Naive thymus-derived CD4-positive, alpha-beta T cell (primary cell): Measurements from ENCODE around the gene SF3B5. TPM values are rescaled to one million over a fixed set of nuclear protein-coding genes. Genes with fewer than 3 reads are reported as not detected.
A peak's percentile ranks its signal among the peaks of the same experiment; 100 is the strongest.

Experiments
- ATAC-seq: fragments of 150-1000 bp; cut with Tn5 transposase; 2 replicates; pipeline ENCODE4 v1.10.0; 2021; ENCODE audit warnings: mild to moderate bottlenecking, moderate library complexity
- CTCF ChIA-PET: fragments of 350-600 bp; sonication (Branson Sonifier 250); formaldehyde crosslinking; loops from one replicate; lab custom pipeline; 2021; ENCODE audit warnings: antibody characterized with exemption; lab: Charles Lee
- POLR2A ChIA-PET: fragments of 350-600 bp; sonication (Branson Sonifier 250); formaldehyde crosslinking; loops from one replicate; lab custom pipeline; 2021; ENCODE audit warnings: antibody characterized with exemption, inconsistent platforms; lab: Charles Lee
- DNase-seq, 9 donors: peaks; one replicate each; pipeline versions ENCODE4 v3.0.0 to v3.0.0-alpha.2; 2020 to 2022; ENCODE audit warnings: mixed read lengths in 1 of 9
- H3K27ac ChIP-seq: one replicate; pipeline ENCODE4 v1.7.0; 2013; ENCODE audit warnings: mild to moderate bottlenecking, low read depth, low read length, moderate library complexity
- H3K27me3 ChIP-seq, 2 donors: one replicate each; pipeline ENCODE4 v1.7.0; 2013; ENCODE audit warnings: low read length in 2 of 2, mild to moderate bottlenecking in 2 of 2, moderate library complexity in 2 of 2; ENCODE audit not compliant: control insufficient read depth in 2 of 2, insufficient read depth in 2 of 2
- H3K36me3 ChIP-seq, 3 experiments: 1 replicate in 2 of 3; 2 replicates in 1 of 3; pipeline ENCODE4 v1.7.0; 2013; ENCODE audit warnings: low read length in 3 of 3, mild to moderate bottlenecking in 3 of 3, moderate library complexity in 1 of 3; ENCODE audit not compliant: insufficient read depth in 3 of 3, control insufficient read depth in 2 of 3
- H3K4me1 ChIP-seq, 2 donors: one replicate each; pipeline ENCODE4 v1.7.0; 2013; ENCODE audit warnings: low read length in 2 of 2, mild to moderate bottlenecking in 2 of 2, moderate library complexity in 1 of 2; ENCODE audit not compliant: control insufficient read depth in 2 of 2, insufficient read depth in 2 of 2
- H3K4me3 ChIP-seq: 2 replicates; pipeline ENCODE4 v1.7.0; 2013; ENCODE audit warnings: mild to moderate bottlenecking, low read length
- H3K9me3 ChIP-seq, 3 experiments: 1 replicate in 2 of 3; 2 replicates in 1 of 3; pipeline ENCODE4 v1.7.0; 2013; ENCODE audit warnings: low read length in 3 of 3; ENCODE audit not compliant: control insufficient read depth in 2 of 3
- H3K27ac Mint-ChIP-seq, 9 donors: one replicate each; pipeline ENCODE4 v1.8.0; 2020 to 2022; ENCODE audit warnings: mixed read lengths in 9 of 9, mild to moderate bottlenecking in 8 of 9, moderate library complexity in 5 of 9, inconsistent platforms in 2 of 9
- H3K27me3 Mint-ChIP-seq, 5 donors: one replicate each; pipeline ENCODE4 v1.8.0; 2021 to 2022; ENCODE audit warnings: mixed read lengths in 5 of 5, mild to moderate bottlenecking in 1 of 5
- H3K36me3 Mint-ChIP-seq, 5 donors: one replicate each; pipeline ENCODE4 v1.8.0; 2020 to 2022; ENCODE audit warnings: mixed read lengths in 5 of 5, mild to moderate bottlenecking in 3 of 5, inconsistent platforms in 1 of 5
- H3K4me1 Mint-ChIP-seq, 7 donors: one replicate each; pipeline ENCODE4 v1.8.0; 2020 to 2022; ENCODE audit warnings: mixed read lengths in 7 of 7, mild to moderate bottlenecking in 3 of 7, inconsistent platforms in 1 of 7
- H3K4me3 Mint-ChIP-seq, 10 donors: one replicate each; pipeline ENCODE4 v1.8.0; 2020 to 2022; ENCODE audit warnings: mild to moderate bottlenecking in 10 of 10, mixed read lengths in 10 of 10, moderate library complexity in 6 of 10, inconsistent platforms in 2 of 10
- H3K9me3 Mint-ChIP-seq, 11 donors: one replicate each; pipeline ENCODE4 v1.8.0; 2020 to 2022; ENCODE audit warnings: mixed read lengths in 11 of 11, mild to moderate bottlenecking in 4 of 11, inconsistent platforms in 1 of 11, moderate library complexity in 1 of 11
- intact Hi-C, 2 donors: fragments of 100-400 bp; cut with micrococcal nuclease; formaldehyde crosslinking; loops; one replicate each; pipeline ENCODE4 v1.15.1; 2023
- polyA plus RNA-seq, 2 donors: library from polyadenylated mRNA; unstranded; fragments of 300-500 nt; fragmentation: Illumina TruSeq; gene quantifications; one replicate each; pipeline ENCODE4 v1.2.3, GENCODE V29; 2021
- total RNA-seq, 6 experiments: library from RNA in 5 of 6; stranded (reverse) in 5 of 6; gene quantifications; 1 replicate in 5 of 6; 2 replicates in 1 of 6; pipeline ENCODE4 v1.2.3 and lab custom pipeline; 2021 to 2026

Gene SF3B5
- total and polyA plus RNA-seq, 7 experiments from 2014 or later, result 89.2 to 444 (median 145) TPM

DNA sequence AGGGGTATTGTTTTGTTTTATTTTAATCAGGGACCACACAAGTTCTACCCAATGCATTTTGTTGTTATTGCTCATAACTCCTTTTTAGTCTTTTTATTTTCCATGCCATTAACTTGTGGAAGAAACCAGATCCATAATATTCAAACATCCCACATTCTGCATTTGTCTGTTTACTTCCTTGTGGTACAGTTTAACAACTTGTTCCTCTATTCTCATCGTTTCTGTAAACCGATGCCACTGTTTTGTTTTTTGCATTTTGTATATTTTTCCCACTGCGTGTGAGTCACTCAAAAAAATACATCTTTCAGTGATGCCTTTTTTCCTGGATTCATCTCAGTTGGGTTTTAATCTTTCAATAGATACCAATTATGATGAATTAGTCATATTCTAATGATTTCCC is 22.3 kb downstream of the SF3B5 start:
- intact Hi-C loops, result no loop called here
- peaks cover 0 to 2% (median 0%) of the 10 kb centered on the region in 11 donors for H3K9me3 Mint-ChIP-seq
- ATAC-seq (no peak), DNase-seq (no peak)
- Histone ChIP-seq H3K4me3 (no peak overlapping the region), H3K27ac (no peak overlapping the region), H3K4me1 (no peaks in the 10 kb centered on the region), H3K36me3 (no peaks in the 10 kb centered on the region), H3K9me3 (no peaks in the 10 kb centered on the region), H3K27me3 (no peaks in the 10 kb centered on the region)
- ChIA-PET CTCF (interaction anchor here (0.6 kb wide), 1 partner anchor 121 kb away, joined by 3 read pairs; no protein-coding TSS in a partner anchor), POLR2A (interaction anchor here (2.0 kb wide), 1 partner anchor 8 kb away, joined by 9 read pairs; no protein-coding TSS in a partner anchor)
- H3K27me3 Mint-ChIP-seq, result peaks cover 0 to 6% (median 0%) of the 10 kb centered on the region in 5 donors
- H3K4me3 Mint-ChIP-seq, result no peak overlapping the region
- no peak overlapping the region for H3K27ac Mint-ChIP-seq
- peaks cover 0 to 15% (median 0%) of the 10 kb centered on the region in 7 donors for H3K4me1 Mint-ChIP-seq
- peaks cover 0 to 4% (median 0%) of the 10 kb centered on the region in 5 donors for H3K36me3 Mint-ChIP-seq

DNA sequence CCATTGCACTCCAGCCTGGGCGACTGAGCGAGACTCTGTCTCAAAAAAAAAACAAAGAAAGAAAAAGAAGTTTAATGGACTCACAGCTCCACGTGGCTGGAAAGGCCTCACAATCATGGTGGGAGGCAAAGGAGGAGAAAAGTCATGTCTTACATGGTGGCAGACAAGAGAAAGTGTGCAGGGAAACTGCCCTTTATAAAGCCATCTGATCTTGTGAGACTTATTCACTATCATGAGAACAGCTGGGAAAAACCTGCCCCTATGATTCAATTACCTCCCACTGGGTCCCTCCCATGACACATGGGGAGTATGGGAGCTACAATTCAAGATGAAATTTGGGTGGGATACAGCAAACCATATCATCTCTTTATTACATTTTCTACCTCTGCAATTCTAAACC is 25.9 kb downstream of the SF3B5 start:
- H3K9me3 ChIP-seq, result no peaks in the 10 kb centered on the region
- CTCF ChIA-PET, result interaction anchor here (0.8 kb wide), 1 partner anchor 495 kb away, joined by 3 read pairs; no protein-coding TSS in a partner anchor

DNA sequence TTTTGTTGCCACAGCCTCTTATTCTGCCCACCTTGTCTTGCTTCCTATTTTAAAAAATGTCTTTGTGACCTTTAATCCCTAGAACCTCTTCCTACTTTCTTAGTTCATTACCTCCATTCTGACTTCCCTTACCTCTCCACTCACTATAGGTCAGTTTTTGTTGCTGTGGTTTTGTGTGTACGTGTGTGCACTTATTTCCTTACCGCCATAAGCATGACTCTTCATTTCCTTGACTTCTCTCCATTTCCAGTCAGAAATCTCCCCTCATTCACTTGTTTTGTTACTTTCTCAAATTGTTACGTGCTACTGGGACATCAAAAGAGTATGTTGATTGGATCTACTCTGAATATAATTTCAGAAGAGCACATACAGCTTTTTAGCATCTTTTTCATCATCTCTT is 26.6 kb downstream of the SF3B5 start:
- Histone ChIP-seq H3K4me1 (peaks cover 0 to 4% of the 10 kb centered on the region in 2 donors), H3K27me3 (no peaks in the 10 kb centered on the region), H3K36me3 (no peaks in the 10 kb centered on the region), H3K4me3 (no peak overlapping the region), H3K9me3 (no peaks in the 10 kb centered on the region), H3K27ac (no peak overlapping the region)
- Mint-ChIP-seq H3K27me3 (peaks cover 0 to 6% (median 0%) of the 10 kb centered on the region in 5 donors), H3K4me3 (no peak overlapping the region), H3K27ac (no peak overlapping the region), H3K36me3 (peaks cover 0 to 11% (median 0%) of the 10 kb centered on the region in 5 donors), H3K9me3 (peaks cover 0 to 2% (median 0%) of the 10 kb centered on the region in 11 donors), H3K4me1 (peaks cover 6 to 26% (median 15%) of the 10 kb centered on the region in 7 donors)
- DNase-seq, result no peak
- intact Hi-C loops, result loop anchor here (10.0 kb wide), 5 partner anchors 124 to 1896 kb away; partner anchors contain the start of genes EPM2A (in 1 of the 2), HIVEP2 (in 1 of the 2) and SHPRH (in 1 of the 2)
- ATAC-seq, result no peak
- POLR2A ChIA-PET, result no interaction called here
- CTCF ChIA-PET, result no interaction called here

More for the DNA sequence above, 25.9 kb downstream of the SF3B5 start:
- H3K27ac ChIP-seq, result no peak overlapping the region
- POLR2A ChIA-PET, result interaction anchor here (0.6 to 0.7 kb wide), 2 partner anchors 14 to 1258 kb away, joined by 3 read pairs; no protein-coding TSS in a partner anchor
- Mint-ChIP-seq H3K4me3 (no peak overlapping the region), H3K36me3 (peaks cover 0 to 11% (median 0%) of the 10 kb centered on the region in 5 donors), H3K27ac (no peak overlapping the region), H3K4me1 (peaks cover 6 to 26% (median 15%) of the 10 kb centered on the region in 7 donors), H3K27me3 (peaks cover 0 to 6% (median 0%) of the 10 kb centered on the region in 5 donors), H3K9me3 (peaks cover 0 to 2% (median 0%) of the 10 kb centered on the region in 11 donors)
- no peaks in the 10 kb centered on the region for H3K36me3 ChIP-seq
- peaks cover 0 to 4% of the 10 kb centered on the region in 2 donors for H3K4me1 ChIP-seq
- no peak for ATAC-seq
- no peaks in the 10 kb centered on the region for H3K27me3 ChIP-seq
- intact Hi-C loops, result loop anchor here (10.0 kb wide), 5 partner anchors 125 to 1895 kb away; partner anchors contain the start of genes EPM2A (in 1 of the 2), HIVEP2 (in 1 of the 2) and SHPRH (in 1 of the 2)
- DNase-seq, result no peak
- H3K4me3 ChIP-seq, result no peak overlapping the region

DNA sequence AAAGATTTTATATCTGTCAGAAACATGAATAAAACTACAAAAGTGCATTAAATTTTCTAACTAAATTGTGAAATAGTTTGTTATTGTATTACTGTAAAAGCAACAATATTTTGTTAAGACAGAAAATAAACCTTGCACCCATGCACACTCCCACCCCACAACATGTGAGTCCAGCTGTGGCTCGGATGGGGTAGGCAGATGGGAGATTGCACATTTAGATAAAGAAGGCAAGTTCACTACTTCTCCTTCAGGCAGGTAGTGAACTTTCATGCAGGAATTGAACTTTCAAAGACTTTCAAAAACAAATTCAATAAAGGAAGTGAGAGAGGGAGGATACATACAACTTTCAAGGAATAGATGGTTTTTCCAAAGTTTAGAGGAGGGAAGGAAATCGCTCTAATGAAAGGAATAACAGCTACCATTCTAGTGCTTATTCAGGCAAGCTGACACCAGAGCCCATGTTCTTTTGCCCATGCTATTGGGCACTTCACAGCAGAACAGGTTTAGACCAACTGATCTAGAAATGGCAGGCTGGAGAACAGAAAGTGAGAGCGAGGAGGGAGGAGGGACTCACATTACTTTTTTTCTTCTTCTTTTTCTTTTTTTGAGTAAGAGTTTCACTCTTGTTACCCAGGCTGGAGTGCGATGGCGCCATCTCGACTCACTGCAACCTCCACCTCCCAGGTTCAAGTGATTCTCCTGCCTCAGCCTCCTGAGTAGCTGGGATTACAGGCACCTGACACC is 28.5 kb downstream of the SF3B5 start:
- DNase-seq (no peak), ATAC-seq (no peak)
- intact Hi-C loops, result loop anchor here (10.0 kb wide), 5 partner anchors 122 to 1898 kb away; partner anchors contain the start of genes EPM2A (in 1 of the 2), HIVEP2 (in 1 of the 2) and SHPRH (in 1 of the 2)
- Mint-ChIP-seq H3K27ac (peak overlapping the region in 4 of 9 donors; percentile 2 to 68 (median 19)), H3K9me3 (peaks cover 0 to 2% (median 0%) of the 10 kb centered on the region in 11 donors), H3K27me3 (peaks cover 0 to 3% (median 0%) of the 10 kb centered on the region in 5 donors), H3K36me3 (peaks cover 0 to 11% (median 0%) of the 10 kb centered on the region in 5 donors), H3K4me1 (peaks cover 17 to 42% (median 29%) of the 10 kb centered on the region in 7 donors), H3K4me3 (peak overlapping the region in 1 of 10 donors; percentile 18)
- Histone ChIP-seq H3K4me1 (peaks cover 0 to 12% of the 10 kb centered on the region in 2 donors), H3K27me3 (no peaks in the 10 kb centered on the region), H3K36me3 (no peaks in the 10 kb centered on the region), H3K4me3 (no peak overlapping the region), H3K9me3 (no peaks in the 10 kb centered on the region), H3K27ac (no peak overlapping the region)
- POLR2A ChIA-PET, result interaction anchor here (0.6 to 2.1 kb wide), 4 partner anchors 7 to 29 kb away, joined by 3 to 17 read pairs (median 5); partner anchors contain the start of gene SF3B5
- CTCF ChIA-PET, result no interaction called here

GRCh38 chr6:144066255-144066654 is 29.1 kb downstream of the SF3B5 start:
- H3K4me3 ChIP-seq, result no peak overlapping the region
- ChIA-PET CTCF (no interaction called here), POLR2A (interaction anchor here (0.8 to 3.5 kb wide), 5 partner anchors 8 to 32 kb away, joined by 3 to 69 read pairs (median 6); partner anchors contain the start of gene SF3B5)
- no peaks in the 10 kb centered on the region for H3K27me3 ChIP-seq
- H3K4me3 Mint-ChIP-seq, result no peak overlapping the region
- peaks cover 0 to 12% of the 10 kb centered on the region in 2 donors for H3K4me1 ChIP-seq
- H3K27ac Mint-ChIP-seq, result no peak overlapping the region
- H3K36me3 ChIP-seq, result no peaks in the 10 kb centered on the region
- H3K27me3 Mint-ChIP-seq, result peaks cover 0 to 2% (median 0%) of the 10 kb centered on the region in 5 donors
- ATAC-seq (no peak), DNase-seq (no peak)
- intact Hi-C loops, result loop anchor here (10.0 kb wide), 5 partner anchors 121 to 1899 kb away; partner anchors contain the start of genes EPM2A (in 1 of the 2), HIVEP2 (in 1 of the 2) and SHPRH (in 1 of the 2)
- peaks cover 0 to 11% (median 0%) of the 10 kb centered on the region in 5 donors for H3K36me3 Mint-ChIP-seq
- H3K4me1 Mint-ChIP-seq, result peaks cover 17 to 45% (median 29%) of the 10 kb centered on the region in 7 donors
- no peaks in the 10 kb centered on the region for H3K9me3 ChIP-seq
- H3K9me3 Mint-ChIP-seq, result peaks cover 0 to 2% (median 0%) of the 10 kb centered on the region in 11 donors
- no peak overlapping the region for H3K27ac ChIP-seq

GRCh38 chr6:144065213-144065660 is 30.1 kb downstream of the SF3B5 start:
- intact Hi-C loops, result loop anchor here (2.0 to 10.0 kb wide), 8 partner anchors 86 to 1900 kb away; partner anchors contain the start of genes ADAT2 (in 1 of the 2), EPM2A (in 1 of the 2), FBXO30 (in 1 of the 2) and HIVEP2 (in 1 of the 2)
- peak overlapping the region; percentile 56 for H3K4me3 ChIP-seq
- peaks cover 0 to 2% (median 0%) of the 10 kb centered on the region in 5 donors for H3K27me3 Mint-ChIP-seq
- peaks cover 0 to 12% of the 10 kb centered on the region in 2 donors for H3K4me1 ChIP-seq
- no peaks in the 10 kb centered on the region for H3K36me3 ChIP-seq
- ChIA-PET CTCF (interaction anchor here (1.1 kb wide), 1 partner anchor 10 kb away, joined by 3 read pairs; no protein-coding TSS in a partner anchor), POLR2A (interaction anchor here (0.6 to 3.5 kb wide), 7 partner anchors 8 to 652 kb away, joined by 3 to 69 read pairs (median 6); partner anchors contain the start of gene SF3B5)
- H3K36me3 Mint-ChIP-seq, result peaks cover 0 to 11% (median 0%) of the 10 kb centered on the region in 5 donors
- H3K4me1 Mint-ChIP-seq, result peaks cover 17 to 45% (median 29%) of the 10 kb centered on the region in 7 donors
- H3K27ac Mint-ChIP-seq, result peak overlapping the region; percentile 71 to 97 (median 88)
- H3K27ac ChIP-seq, result no peak overlapping the region
- H3K27me3 ChIP-seq, result no peaks in the 10 kb centered on the region
- H3K9me3 ChIP-seq, result no peaks in the 10 kb centered on the region
- H3K4me3 Mint-ChIP-seq, result peak overlapping the region; percentile 82 to 94 (median 88)
- H3K9me3 Mint-ChIP-seq, result peaks cover 0 to 2% (median 0%) of the 10 kb centered on the region in 11 donors
- DNase-seq (peak in 1 of 9 donors; percentile 1), ATAC-seq (no peak)
